NB4 (cell line): Measurements from ENCODE around the gene ANXA9.

ENCODE experiments used
- DNase-seq: peaks from one replicate; pipeline ENCODE4 v3.0.0; 2010; ENCODE audit warnings: low read depth
- H3K4me3 ChIP-seq: one replicate; pipeline ENCODE4 v1.5.1; 2011; ENCODE audit warnings: mild to moderate bottlenecking, low read depth, low read length, moderate library complexity
- MAX ChIP-seq: IDR thresholded peaks from 2 replicates; pipeline ENCODE4 v1.6.1; 2011; ENCODE audit warnings: low read depth, low read length
- MYC ChIP-seq: IDR thresholded peaks from 2 replicates; pipeline ENCODE4 v1.6.1; 2011; ENCODE audit warnings: low read depth, low read length
- POLR2A ChIP-seq: IDR thresholded peaks from 2 replicates; pipeline ENCODE4 v1.6.1; 2011; ENCODE audit warnings: mild to moderate bottlenecking; ENCODE audit not compliant: insufficient read length; ENCODE audit errors: extremely low read depth
- TF ChIP-seq, protein P1 (sequence below): IDR thresholded peaks from one replicate; pipeline ENCODE4 v1.5.1; 2012; ENCODE audit warnings: low read depth, low read length

ANXA9 gene

DNA sequence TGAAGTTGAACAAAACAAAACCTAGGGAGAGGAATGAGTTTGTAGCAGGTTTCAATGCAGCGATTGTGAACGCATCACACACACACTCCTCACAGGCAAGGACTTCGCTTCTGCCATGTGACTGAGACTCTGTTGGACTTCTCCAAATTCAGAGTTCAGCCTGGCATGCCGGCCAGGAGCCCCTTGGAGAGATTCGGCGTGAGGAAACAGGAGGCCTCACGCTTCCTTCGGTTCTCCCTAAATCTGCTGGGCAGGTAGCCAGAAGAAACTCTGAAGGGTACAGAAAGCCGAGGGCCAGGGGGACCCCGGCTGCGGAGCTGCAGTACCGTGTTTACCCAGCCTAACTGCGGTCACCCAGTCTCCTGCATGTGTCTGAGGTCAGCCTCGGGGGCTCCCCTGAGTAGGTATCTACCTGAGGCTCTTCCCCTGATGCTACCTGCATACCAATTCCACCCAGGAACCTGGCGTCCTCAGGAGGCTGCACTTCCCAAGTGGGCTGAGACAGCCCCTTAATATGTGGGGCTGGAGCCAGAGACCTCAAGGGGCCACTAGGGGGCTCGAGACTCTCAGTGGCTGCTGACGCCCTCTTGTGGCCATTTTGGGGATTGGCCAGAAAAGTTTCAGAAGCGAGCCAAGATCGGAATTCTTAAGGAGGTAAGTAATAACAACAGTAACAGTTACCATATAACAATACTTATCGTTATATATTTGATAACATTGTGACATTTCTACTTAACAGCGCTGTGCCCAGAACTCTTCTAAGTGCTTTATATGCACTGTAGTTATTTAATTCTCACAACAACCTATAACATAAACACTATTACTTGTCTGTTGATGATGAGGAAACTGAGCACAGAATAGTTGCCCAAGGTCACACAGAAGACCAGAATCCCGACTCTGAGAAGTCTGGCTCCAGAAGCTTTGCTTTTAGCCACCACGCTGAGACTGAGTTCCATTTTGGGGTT lies 2.7 kb upstream of the ANXA9 start:
- peak; percentile 88 for DNase-seq
- TF ChIP-seq MAX, result no peak; the same call in 1 of the 2 replicates
- TF ChIP-seq POLR2A, result no peak
- TF ChIP-seq, protein P1, sequence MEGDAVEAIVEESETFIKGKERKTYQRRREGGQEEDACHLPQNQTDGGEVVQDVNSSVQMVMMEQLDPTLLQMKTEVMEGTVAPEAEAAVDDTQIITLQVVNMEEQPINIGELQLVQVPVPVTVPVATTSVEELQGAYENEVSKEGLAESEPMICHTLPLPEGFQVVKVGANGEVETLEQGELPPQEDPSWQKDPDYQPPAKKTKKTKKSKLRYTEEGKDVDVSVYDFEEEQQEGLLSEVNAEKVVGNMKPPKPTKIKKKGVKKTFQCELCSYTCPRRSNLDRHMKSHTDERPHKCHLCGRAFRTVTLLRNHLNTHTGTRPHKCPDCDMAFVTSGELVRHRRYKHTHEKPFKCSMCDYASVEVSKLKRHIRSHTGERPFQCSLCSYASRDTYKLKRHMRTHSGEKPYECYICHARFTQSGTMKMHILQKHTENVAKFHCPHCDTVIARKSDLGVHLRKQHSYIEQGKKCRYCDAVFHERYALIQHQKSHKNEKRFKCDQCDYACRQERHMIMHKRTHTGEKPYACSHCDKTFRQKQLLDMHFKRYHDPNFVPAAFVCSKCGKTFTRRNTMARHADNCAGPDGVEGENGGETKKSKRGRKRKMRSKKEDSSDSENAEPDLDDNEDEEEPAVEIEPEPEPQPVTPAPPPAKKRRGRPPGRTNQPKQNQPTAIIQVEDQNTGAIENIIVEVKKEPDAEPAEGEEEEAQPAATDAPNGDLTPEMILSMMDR, result peak; percentile 100
- TF ChIP-seq MYC, result peak; percentile 39; the same call in 1 of the 2 replicates
- H3K4me3 ChIP-seq, result no peak overlapping the region

DNA sequence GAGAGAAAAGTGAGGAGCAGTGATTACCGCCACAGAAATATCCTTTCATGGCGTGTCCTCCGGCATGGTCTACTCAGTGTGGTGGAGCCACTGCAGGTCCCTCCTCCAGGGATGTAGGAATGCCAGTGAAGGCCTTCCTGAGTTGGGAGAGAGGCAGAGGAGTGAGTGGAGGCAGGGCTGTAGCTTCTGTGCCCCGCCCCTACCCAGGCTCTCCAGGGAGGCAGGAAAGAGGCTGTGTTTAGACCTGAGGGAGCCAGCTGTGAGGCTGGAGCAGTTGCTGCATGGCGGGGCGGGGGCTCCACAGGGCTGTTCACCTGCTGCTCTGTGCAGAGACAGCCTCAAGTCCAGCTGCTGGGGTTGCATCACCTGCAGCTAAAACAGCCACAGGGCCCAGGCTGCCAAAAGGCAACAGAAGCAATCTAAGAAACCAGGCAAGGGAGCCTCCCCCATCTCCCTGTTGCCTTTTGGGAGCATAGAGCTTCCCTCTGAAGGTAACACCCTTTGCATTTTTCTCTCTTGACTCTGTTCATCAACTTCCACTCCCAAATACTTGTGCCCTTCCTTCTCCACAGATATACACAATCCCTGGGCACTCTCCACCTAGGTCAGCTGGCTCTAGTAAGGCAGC lies 801 bp upstream of the ANXA9 start:
- peak; percentile 59 for DNase-seq
- TF ChIP-seq POLR2A (no peak), MYC (no peak), MAX (no peak)
- TF ChIP-seq, protein P1, result no peak
- H3K4me3 ChIP-seq, result no peak overlapping the region

GRCh38 chr1:150985179-150985825 lies 3.2 kb downstream of the ANXA9 start:
- TF ChIP-seq MAX (no peak), POLR2A (no peak), MYC (no peak)
- TF ChIP-seq, protein P1, result no peak
- H3K4me3 ChIP-seq, result no peak overlapping the region
- DNase-seq, result no peak

- DNase-seq, result no peak
- no peak for TF ChIP-seq MAX
- TF ChIP-seq, protein P1, result no peak
- TF ChIP-seq POLR2A, result no peak
- no peak for TF ChIP-seq MYC
These were observed 5.8 kb downstream of the ANXA9 start for GRCh38 chr1:150987924-150988323.

DNA sequence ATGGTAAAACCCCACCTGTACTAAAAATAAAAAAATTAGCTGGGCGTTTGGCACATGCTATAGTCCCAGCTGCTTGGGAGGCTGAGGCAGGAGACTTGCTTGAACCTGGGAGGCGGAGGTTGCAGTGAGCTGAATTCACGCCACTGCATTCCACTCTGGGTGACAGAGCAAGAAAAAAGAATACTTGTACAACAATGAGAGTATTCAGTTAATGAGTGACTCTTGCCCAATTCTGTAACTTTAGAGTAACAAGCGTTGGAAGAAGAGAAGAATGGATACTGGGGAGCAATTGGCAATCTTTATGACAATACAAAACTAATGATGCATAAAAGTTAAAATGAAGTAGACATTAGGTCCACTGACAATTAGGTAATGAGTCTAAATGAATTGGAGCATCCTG lies 10.5 kb downstream of the ANXA9 start:
- H3K4me3 ChIP-seq, result no peak overlapping the region
- TF ChIP-seq POLR2A, result no peak
- no peak for TF ChIP-seq MAX
- no peak for TF ChIP-seq MYC
- TF ChIP-seq, protein P1, result no peak
- DNase-seq, result no peak

More at GRCh38 chr1:150987924-150988323, 5.8 kb downstream of the ANXA9 start:
- no peak overlapping the region for H3K4me3 ChIP-seq
